Measurements from ENCODE around the gene APOC1.

The APOC1 gene

GRCh38 chr19:44900328-44901244 lies 13.8 kb upstream of the APOC1 start:
- TF ChIP-seq CTCF (IDR thresholded peaks at IDR 0.05; ENCODE audit: insufficient read depth, low read depth, low read length, missing control alignments) = no peak
- H3K4me3 ChIP-seq (ENCODE audit: low read depth, low read length) = no peak overlapping the region
- no peak for DNase-seq (ENCODE audit: low read depth)

GRCh38 chr19:44903216-44903601 lies 11.2 kb upstream of the APOC1 start:
- no peak for TF ChIP-seq CTCF (IDR thresholded peaks at IDR 0.05; ENCODE audit: insufficient read depth, low read depth, low read length, missing control alignments)
- no peak overlapping the region for H3K4me3 ChIP-seq (ENCODE audit: low read depth, low read length)
- no peak for DNase-seq (ENCODE audit: low read depth)

GRCh38 chr19:44903602-44904425 lies 10.6 kb upstream of the APOC1 start:
- no peak overlapping the region for H3K4me3 ChIP-seq (ENCODE audit: low read depth, low read length)
- peak; percentile 97 for TF ChIP-seq CTCF (IDR thresholded peaks at IDR 0.05; ENCODE audit: insufficient read depth, low read depth, low read length, missing control alignments)
- DNase-seq (ENCODE audit: low read depth) = peak; percentile 74

GRCh38 chr19:44904426-44904994 lies 9.9 kb upstream of the APOC1 start:
- peak; percentile 16 for TF ChIP-seq CTCF (IDR thresholded peaks at IDR 0.05; ENCODE audit: insufficient read depth, low read depth, low read length, missing control alignments)
- H3K4me3 ChIP-seq (ENCODE audit: low read depth, low read length) = no peak overlapping the region
- DNase-seq (ENCODE audit: low read depth) = peak; percentile 25

- TF ChIP-seq CTCF (IDR thresholded peaks at IDR 0.05; ENCODE audit: insufficient read depth, low read depth, low read length, missing control alignments) = no peak
- H3K4me3 ChIP-seq (ENCODE audit: low read depth, low read length) = no peak within 1 kb of the TSS
- no peak for DNase-seq (ENCODE audit: low read depth)
Measured at GRCh38 chr19:44905437-44906160, 8.8 kb upstream of the APOC1 start, which contains the start of gene APOE. TSS of gene APOE (plus strand) at chr19:44905796. CDS start at chr19:44906625, 829 bp downstream.

GRCh38 chr19:44907613-44908012 lies 6.8 kb upstream of the APOC1 start:
- no peak for DNase-seq (ENCODE audit: low read depth)
- H3K4me3 ChIP-seq (ENCODE audit: low read depth, low read length) = no peak overlapping the region
- no peak for TF ChIP-seq CTCF (IDR thresholded peaks at IDR 0.05; ENCODE audit: insufficient read depth, low read depth, low read length, missing control alignments)

All from GM12865 (cell line).